ENCODE data around the gene WDR7. TPM values are rescaled to one million over a fixed set of nuclear protein-coding genes. Genes with fewer than 3 reads are reported as not detected.

The WDR7 gene
- total RNA-seq, 2 experiments from 2014 or later, result 28.8 to 30.5 TPM

DNA sequence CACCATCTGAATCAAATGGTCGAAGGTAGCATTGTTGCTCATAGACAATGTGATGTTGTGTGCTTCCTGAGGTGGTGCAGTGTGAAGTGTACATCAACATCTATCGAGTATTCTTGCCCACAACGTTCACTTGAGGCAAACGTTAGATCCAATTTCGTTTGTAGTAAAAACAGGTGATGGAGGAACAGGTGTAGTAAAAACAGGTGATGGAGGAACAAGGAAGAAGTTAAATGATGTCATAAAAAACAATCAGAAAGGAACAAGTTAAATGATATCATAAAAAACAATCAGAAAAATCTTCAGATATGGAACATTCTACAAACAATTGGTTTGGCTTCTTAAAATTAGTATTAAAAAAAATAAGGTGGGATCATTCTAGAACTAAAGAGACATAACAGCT is 11.3 kb downstream of the WDR7 start:
- Histone ChIP-seq H3K27ac (ENCODE audit: low read depth in 1 of 2, low read length in 2 of 2) (no peak overlapping the region), H3K4me1 (ENCODE audit: insufficient read depth, low read length) (no peaks in the 10 kb centered on the region), H3K36me3 (ENCODE audit: insufficient read depth, low read length) (no peaks in the 10 kb centered on the region), H3K9me3 (ENCODE audit: control insufficient read depth in 1 of 2, insufficient read depth in 1 of 2, low read length in 2 of 2) (no peaks in the 10 kb centered on the region), H3K27me3 (ENCODE audit: control insufficient read depth in 1 of 2, insufficient read depth in 2 of 2, low read length in 2 of 2) (no peaks in the 10 kb centered on the region), H3K4me3 (ENCODE audit: low read length) (no peak overlapping the region)
- no peaks in the 10 kb centered on the region for H3K9me3 Mint-ChIP-seq
- ATAC-seq (ENCODE audit: poor library complexity), result no peak
- intact Hi-C loops (cut with DNase I, micrococcal nuclease), result no loop called here
- POLR2A ChIA-PET, result no interaction called here
- H3K4me3 Mint-ChIP-seq, result no peak overlapping the region
- no peaks in the 10 kb centered on the region for H3K27me3 Mint-ChIP-seq
- no peak for TF ChIP-seq CTCF (IDR thresholded peaks at IDR 0.05)
- CTCF ChIA-PET, result interaction anchor here (1.0 kb wide), 1 partner anchor 18 kb away, joined by 3 read pairs; no protein-coding TSS in a partner anchor
- H3K4me1 Mint-ChIP-seq (ENCODE audit: low read depth), result peaks cover 62% of the 10 kb centered on the region
- H3K36me3 Mint-ChIP-seq (ENCODE audit: low read depth), result peaks cover 19% of the 10 kb centered on the region
- no peak for DNase-seq
- H3K27ac Mint-ChIP-seq, result no peak overlapping the region

- no peak for TF ChIP-seq CTCF (IDR thresholded peaks at IDR 0.05)
- ATAC-seq (ENCODE audit: poor library complexity) (no peak), DNase-seq (no peak)
- CTCF ChIA-PET, result interaction anchor here (1.0 kb wide), 1 partner anchor 17 kb away, joined by 3 read pairs; no protein-coding TSS in a partner anchor
- H3K27me3 ChIP-seq (ENCODE audit: control insufficient read depth in 1 of 2, insufficient read depth in 2 of 2, low read length in 2 of 2), result no peaks in the 10 kb centered on the region
- Mint-ChIP-seq H3K36me3 (ENCODE audit: low read depth) (peaks cover 19% of the 10 kb centered on the region), H3K9me3 (no peaks in the 10 kb centered on the region), H3K27ac (no peak overlapping the region), H3K4me3 (no peak overlapping the region), H3K4me1 (ENCODE audit: low read depth) (peaks cover 66% of the 10 kb centered on the region), H3K27me3 (no peaks in the 10 kb centered on the region)
- intact Hi-C loops (cut with DNase I, micrococcal nuclease), result no loop called here
- no peak overlapping the region for H3K4me3 ChIP-seq (ENCODE audit: low read length)
- H3K9me3 ChIP-seq (ENCODE audit: control insufficient read depth in 1 of 2, insufficient read depth in 1 of 2, low read length in 2 of 2), result no peaks in the 10 kb centered on the region
- no peaks in the 10 kb centered on the region for H3K4me1 ChIP-seq (ENCODE audit: insufficient read depth, low read length)
- no peaks in the 10 kb centered on the region for H3K36me3 ChIP-seq (ENCODE audit: insufficient read depth, low read length)
- no peak overlapping the region for H3K27ac ChIP-seq (ENCODE audit: low read depth in 1 of 2, low read length in 2 of 2)
- POLR2A ChIA-PET, result no interaction called here
Observed at GRCh38 chr18:56662902-56663301, 11.7 kb downstream of the WDR7 start.

DNA sequence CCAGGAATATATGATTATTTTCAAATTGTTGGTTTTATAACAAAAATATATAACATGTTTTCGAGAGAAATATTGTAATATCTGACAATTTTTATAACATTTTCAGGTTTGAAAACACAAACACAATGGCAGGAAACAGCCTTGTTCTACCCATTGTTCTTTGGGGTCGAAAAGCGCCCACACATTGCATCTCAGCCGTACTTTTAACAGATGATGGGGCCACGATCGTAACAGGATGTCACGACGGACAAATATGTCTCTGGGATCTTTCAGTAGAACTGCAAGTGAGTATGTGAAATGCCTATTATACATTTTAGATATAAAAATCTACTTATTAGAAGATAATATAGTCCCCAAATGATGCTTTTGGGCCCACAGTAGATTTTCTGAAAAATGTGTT is 21.2 kb downstream of the WDR7 start:
- Mint-ChIP-seq H3K4me3 (no peak overlapping the region), H3K27me3 (no peaks in the 10 kb centered on the region)

More for the DNA sequence above, 21.2 kb downstream of the WDR7 start:
- POLR2A ChIA-PET, result no interaction called here
- TF ChIP-seq CTCF (IDR thresholded peaks at IDR 0.05), result no peak
- CTCF ChIA-PET, result no interaction called here
- no peaks in the 10 kb centered on the region for H3K27me3 ChIP-seq (ENCODE audit: control insufficient read depth in 1 of 2, insufficient read depth in 2 of 2, low read length in 2 of 2)
- H3K4me1 ChIP-seq (ENCODE audit: insufficient read depth, low read length), result no peaks in the 10 kb centered on the region
- H3K4me3 ChIP-seq (ENCODE audit: low read length), result no peak overlapping the region
- Mint-ChIP-seq H3K27ac (no peak overlapping the region), H3K36me3 (ENCODE audit: low read depth) (peaks cover 39% of the 10 kb centered on the region), H3K9me3 (no peaks in the 10 kb centered on the region), H3K4me1 (ENCODE audit: low read depth) (peaks cover 43% of the 10 kb centered on the region)
- intact Hi-C loops (cut with DNase I, micrococcal nuclease), result no loop called here
- DNase-seq (no peak), ATAC-seq (ENCODE audit: poor library complexity) (no peak)
- peaks cover 15% of the 10 kb centered on the region for H3K36me3 ChIP-seq (ENCODE audit: insufficient read depth, low read length)
- no peaks in the 10 kb centered on the region for H3K9me3 ChIP-seq (ENCODE audit: control insufficient read depth in 1 of 2, insufficient read depth in 1 of 2, low read length in 2 of 2)
- no peak overlapping the region for H3K27ac ChIP-seq (ENCODE audit: low read depth in 1 of 2, low read length in 2 of 2)
